Globus pallidus (tissue), 1 donor: Measurements from ENCODE around the gene CD28.

Source experiments
- DNase-seq: peaks from one replicate; pipeline ENCODE4 v3.0.0-alpha.2; 2015; ENCODE audit warnings: low spot score

Gene CD28

GRCh38 chr2:203715744-203716143 lies 9.3 kb downstream of the CD28 start:
- DNase-seq = no peak

GRCh38 chr2:203718087-203718486 lies 11.6 kb downstream of the CD28 start:
- DNase-seq = no peak

GRCh38 chr2:203719456-203720410 lies 13.3 kb downstream of the CD28 start:
- DNase-seq = no peak

- no peak for DNase-seq
Measured at GRCh38 chr2:203720915-203721672, 14.7 kb downstream of the CD28 start.

GRCh38 chr2:203721781-203722300 lies 15.4 kb downstream of the CD28 start:
- no peak for DNase-seq

GRCh38 chr2:203722411-203722810 lies 16.0 kb downstream of the CD28 start:
- DNase-seq = no peak

- no peak for DNase-seq
Measured at GRCh38 chr2:203728321-203728720, 21.9 kb downstream of the CD28 start.

- DNase-seq = no peak
Measured at GRCh38 chr2:203730076-203730729, 23.8 kb downstream of the CD28 start.

GRCh38 chr2:203730883-203731282 lies 24.4 kb downstream of the CD28 start:
- no peak for DNase-seq

GRCh38 chr2:203732092-203732952 lies 25.9 kb downstream of the CD28 start:
- DNase-seq = no peak

GRCh38 chr2:203732953-203733510 lies 26.6 kb downstream of the CD28 start:
- DNase-seq = no peak

- DNase-seq = no peak
Measured at GRCh38 chr2:203733684-203734083, 27.2 kb downstream of the CD28 start.

- DNase-seq = no peak
Measured at GRCh38 chr2:203734276-203734983, 28.0 kb downstream of the CD28 start.

GRCh38 chr2:203737360-203737759 lies 30.9 kb downstream of the CD28 start:
- no peak for DNase-seq

GRCh38 chr2:203739351-203739750 lies 32.9 kb downstream of the CD28 start:
- DNase-seq = no peak

- no peak for DNase-seq
Measured at GRCh38 chr2:203740871-203741281, 34.4 kb downstream of the CD28 start.

GRCh38 chr2:203741566-203741965 lies 35.1 kb downstream of the CD28 start:
- DNase-seq = no peak

- no peak for DNase-seq
Measured at GRCh38 chr2:203743441-203743981, 37.1 kb downstream of the CD28 start.

- no peak for DNase-seq
Measured at GRCh38 chr2:203744091-203744490, 37.7 kb downstream of the CD28 start.

- DNase-seq = no peak
Measured at GRCh38 chr2:203745267-203745666, 38.8 kb downstream of the CD28 start.
